Measurements from ENCODE around the gene WASF2.
"Not testable (repeated sequence)": the region's sequence is repeated elsewhere in the genome, so short reads cannot be mapped to it uniquely, and the experiment has no call there.

Gene WASF2

DNA sequence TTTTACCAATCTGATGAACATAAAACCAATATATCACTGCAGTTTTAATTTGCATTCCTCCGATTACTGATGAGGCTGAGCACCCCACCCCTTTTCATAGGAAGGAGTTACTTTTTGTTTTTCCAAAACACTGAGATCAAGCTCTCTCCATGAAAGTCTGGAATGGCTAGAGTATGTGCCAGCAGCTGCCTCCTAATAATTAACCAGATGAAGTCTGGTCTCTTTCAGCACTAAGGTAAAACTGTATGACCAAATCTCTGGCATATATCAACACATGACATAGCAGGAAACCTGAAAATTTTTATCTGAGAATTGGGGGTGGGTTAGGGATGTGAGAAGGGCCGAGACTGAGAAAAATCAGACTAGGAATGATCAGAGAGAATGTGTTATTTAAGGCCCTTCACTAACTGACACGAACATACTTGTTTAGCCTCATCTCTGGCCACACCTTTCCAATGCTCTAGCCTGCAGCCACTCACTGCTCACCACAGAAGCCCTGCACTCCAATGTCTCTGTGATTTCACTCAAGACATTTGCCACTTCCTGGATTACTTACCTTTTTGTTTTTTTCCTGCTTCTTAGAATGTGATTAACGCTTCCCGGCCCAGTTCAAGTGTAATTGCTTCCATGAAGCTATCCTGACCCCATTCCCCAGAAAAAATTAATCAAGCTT is 34.7 kb downstream of the WASF2 start:
- DNase-seq (ENCODE audit: low read depth, low spot score): no peak

DNA sequence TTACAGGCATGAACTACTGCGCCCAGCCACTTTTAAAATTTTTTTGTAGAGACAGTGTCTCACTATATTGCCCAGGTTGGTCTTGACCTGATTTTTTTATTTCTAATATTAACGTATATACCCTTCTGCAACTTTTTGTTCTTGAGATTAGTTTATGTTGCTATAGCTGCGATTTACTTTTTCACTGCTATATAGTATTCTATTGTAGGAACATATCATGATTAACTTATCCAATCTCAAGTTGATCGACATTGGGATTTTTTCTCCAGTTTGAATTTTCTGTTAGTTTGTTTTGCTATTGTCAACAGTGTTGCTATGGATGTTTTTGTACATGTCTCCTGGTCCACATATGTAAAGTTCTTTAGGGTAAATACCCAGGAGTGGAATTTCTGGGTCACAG is 35.4 kb downstream of the WASF2 start:
- DNase-seq (ENCODE audit: low read depth, low spot score): no peak

DNA sequence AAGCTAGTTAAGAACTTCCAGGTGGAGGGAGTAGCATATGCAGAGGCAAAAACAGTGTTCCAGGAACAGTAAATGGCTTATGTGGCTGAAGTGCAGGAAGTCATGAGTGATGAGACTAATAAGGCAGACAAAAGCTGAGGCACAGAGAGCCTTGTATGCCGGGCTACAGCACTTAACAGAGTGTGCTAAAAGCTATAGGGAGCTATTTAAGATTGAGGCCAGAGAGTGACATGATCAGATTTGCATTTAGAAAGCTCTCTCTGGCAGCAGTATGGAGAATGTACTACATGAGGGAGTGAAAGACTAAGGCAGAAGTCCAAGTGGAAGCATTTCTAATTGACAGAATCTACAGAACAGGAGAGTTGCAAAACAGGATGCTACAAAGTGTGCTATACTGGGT is 38.6 kb downstream of the WASF2 start:
- DNase-seq (ENCODE audit: low read depth, low spot score): no peak

DNA sequence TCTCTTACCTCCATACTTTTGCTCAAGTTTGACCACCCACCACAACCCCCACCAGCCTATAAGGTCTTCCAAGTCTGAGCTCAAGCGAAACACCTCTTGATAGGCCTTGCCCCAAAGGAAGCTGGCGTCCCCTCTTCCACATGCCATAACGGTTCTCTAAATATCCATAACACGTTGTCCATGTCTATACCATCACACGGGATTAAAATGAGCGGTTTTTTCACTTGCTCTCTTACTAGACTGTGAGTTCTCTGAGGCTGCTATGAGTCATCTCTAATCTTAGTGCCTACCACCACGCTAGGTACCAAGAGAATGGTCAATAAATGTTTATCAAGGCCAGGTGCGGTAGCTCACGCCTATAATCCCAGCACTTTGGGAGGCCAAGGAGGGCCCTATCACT is 41.0 kb downstream of the WASF2 start:
- no peak for DNase-seq (ENCODE audit: low read depth, low spot score)

DNA sequence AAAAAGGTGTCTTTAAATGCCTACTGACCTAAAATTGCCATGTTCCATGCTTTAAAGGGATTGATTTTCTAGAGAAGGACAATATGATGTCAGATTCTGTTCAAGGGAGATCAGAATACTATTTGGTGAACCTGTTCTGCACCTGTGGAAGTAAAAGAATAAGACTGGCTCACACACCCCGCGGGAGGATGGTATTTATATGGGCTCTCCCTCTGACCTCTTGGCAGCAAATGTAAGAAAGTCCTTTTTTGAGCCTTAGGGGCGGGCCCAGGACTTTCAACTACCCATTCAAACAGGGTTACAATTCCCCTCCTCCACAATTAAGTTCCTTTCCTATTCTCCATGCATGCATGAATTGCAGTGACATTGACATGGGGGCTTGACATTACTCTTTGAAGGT is 42.1 kb downstream of the WASF2 start:
- no peak for DNase-seq (ENCODE audit: low read depth, low spot score)

DNA sequence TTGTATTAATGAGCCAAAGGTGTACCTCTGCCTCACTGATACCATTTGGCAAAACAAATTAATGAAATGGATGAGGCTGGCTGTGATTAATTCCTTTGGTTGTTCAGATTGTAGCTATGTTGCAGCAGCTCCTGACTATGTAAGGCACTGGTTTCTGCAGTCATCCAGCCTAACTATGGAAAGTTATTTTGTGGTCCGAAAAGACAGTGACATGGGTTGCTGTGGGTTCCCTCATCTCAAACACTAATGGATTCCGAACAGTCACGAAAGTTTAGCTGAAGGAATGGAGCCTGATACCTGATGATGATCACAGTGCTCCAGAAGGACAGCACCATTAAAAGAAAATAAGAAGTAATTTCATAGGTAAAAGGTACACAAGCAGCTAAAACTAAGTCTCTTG is 42.6 kb downstream of the WASF2 start:
- DNase-seq (ENCODE audit: low read depth, low spot score): no peak

DNA sequence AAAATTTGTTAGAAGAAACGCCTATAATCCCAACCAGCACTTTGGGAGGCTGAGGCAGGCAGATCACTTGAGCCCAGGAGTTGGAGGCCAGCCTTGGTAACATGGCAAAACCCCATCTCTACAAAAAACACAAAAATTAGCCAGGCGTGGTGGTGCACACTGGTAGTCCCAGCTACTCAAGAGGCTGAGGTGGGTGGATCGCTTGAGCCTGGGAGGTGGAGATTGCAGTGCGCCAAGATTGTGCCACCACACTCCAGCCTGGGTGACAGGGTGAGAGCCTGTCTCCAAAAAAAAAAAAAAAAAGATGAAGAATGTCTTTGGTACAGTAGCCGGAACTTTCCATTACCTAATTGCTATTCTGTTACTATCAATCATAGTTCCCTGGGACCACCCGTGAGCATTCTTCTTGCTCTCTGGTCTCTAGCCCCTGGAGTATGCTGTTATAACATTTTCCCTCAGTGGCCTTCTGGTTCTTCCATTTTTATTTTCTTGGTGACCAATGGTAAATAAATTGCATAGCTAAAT is 43.4 kb downstream of the WASF2 start:
- no peak for DNase-seq (ENCODE audit: low read depth, low spot score)

DNA sequence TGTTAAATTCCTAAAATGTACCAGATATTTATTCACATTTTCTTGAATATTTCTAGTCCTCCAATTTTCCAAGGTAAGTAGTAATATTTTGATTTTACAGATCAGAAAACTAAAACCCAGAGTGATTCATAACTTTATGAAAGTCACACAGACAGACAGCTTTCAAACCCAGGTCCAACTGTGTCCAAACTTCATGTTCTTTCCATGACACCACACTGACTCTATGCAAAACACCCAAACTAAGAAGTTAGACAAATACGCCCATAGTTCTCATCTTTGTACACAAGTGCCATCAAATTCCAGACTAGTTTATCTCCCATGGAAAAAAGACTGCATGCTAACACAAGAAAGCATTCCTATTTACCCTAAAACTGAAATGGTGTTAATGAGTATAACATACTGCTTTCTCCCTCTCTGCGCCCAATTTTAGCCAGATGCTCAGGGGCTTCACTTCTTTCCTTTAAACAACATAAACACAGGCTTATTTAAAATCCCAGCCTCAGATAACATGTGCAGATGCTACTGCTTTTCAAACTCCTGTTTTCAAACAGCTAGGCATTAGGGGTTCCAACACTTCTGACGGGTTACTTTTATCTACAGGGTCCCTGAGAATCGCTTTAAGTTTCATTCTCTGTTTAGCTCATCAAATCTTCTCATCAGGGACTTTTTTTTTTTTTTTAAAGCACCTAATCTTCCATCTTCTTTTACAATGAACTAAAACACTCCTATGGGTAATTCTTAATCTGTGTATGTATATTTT is 44.6 kb downstream of the WASF2 start:
- DNase-seq (ENCODE audit: low read depth, low spot score): no peak

DNA sequence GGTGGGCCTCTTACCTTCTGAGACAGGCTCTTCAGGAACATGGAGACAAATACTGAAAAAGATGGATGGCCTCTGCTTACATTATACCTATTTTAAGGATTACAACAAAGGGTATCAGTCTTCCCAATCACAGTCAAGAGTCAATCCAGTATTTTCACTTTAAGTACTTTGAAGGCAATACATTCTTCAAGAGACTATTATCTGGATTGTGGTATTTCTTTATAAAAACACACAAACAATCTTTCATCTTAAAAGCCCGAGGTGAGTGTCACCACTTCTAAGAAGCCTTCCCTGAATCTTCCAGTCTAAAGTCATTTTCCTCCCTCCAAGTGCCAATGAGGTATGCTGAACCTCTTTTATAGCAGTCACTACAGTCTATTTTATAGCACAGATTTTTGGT is 45.3 kb downstream of the WASF2 start:
- DNase-seq (ENCODE audit: low read depth, low spot score): no peak

DNA sequence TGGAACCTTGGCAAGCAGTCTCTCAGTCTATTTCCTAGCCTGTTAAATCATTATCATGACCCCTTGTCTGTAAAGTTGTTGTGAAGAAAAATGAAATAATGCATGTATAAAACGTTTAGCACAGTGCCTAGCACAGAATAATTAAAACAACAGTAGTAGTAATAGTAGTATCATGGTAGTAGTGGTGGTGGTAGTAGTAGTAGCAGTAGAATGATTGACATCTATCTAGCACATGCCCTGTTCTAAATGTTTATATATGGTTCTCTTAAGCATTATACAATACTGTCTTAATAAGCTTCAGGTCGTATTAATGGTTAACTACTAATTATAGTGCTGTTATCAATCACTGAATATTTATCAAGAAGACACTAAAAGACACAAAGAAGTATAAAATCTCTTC is 50.8 kb downstream of the WASF2 start:
- no peak for DNase-seq (ENCODE audit: low read depth, low spot score)

DNA sequence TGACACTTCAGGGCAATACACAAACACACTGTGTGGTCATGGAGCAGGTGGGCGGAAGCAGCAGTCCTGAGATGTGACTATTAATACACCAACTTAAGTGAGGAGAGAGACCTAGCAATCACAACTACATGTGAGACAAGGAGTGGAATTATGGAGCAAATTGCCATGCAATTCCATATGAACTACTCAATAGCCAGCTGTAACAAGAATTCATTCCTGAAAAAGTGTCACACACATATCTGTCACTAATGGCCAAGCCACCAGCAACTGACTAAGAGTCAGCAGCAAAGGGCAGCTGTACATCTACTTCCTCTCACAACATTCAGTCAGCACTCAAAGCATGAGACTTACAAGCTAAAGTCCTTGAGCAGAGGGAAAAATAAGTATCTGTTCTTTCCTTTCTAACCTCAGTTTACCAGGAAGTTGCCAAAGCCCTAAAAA is 51.3 kb downstream of the WASF2 start:
- no peak for DNase-seq (ENCODE audit: low read depth, low spot score)

DNA sequence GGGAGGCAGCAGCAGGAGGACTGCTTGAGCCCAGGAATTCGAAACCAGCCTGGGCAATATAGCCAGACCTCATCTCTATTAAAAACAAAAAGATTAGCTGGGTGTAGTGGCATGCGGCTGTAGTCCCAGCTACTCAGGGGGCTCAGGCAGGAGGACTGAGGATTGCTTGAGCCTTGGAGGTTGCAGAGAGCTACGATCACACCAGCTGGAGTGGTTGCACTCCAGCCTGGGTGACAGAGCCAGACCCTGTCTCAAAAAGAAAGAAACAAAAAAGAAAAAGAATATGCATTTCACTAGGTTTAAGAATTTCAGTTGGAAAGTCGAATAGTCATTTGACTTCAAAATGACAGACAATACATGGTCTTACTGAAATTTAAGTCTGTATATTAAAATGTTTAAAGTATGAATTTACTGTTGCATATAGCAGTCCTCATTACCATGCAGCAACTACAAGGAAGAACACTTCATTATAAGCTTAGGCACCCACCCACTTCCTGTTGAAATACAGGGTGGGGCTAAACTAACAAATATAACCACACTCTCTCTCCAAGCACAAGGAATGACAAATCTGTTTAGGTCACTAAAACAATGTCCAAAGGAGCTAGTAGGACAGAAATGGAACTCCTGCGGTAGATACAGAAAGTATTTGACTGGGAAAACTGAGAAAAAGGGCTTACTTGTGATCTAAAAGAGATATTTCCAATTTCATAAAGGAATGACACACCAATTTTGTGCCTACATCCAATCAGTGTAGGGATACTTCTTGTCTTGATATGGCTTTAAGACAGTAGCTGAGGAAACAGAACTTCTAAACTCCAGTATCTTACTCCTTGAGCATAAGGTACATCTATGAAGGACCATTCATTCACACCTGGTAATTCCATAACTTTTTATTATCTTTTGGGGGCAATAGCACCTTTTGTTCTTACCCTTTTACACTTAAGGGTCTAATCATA is 53.5 kb downstream of the WASF2 start:
- peak; percentile 59 for DNase-seq (ENCODE audit: low read depth, low spot score)

DNA sequence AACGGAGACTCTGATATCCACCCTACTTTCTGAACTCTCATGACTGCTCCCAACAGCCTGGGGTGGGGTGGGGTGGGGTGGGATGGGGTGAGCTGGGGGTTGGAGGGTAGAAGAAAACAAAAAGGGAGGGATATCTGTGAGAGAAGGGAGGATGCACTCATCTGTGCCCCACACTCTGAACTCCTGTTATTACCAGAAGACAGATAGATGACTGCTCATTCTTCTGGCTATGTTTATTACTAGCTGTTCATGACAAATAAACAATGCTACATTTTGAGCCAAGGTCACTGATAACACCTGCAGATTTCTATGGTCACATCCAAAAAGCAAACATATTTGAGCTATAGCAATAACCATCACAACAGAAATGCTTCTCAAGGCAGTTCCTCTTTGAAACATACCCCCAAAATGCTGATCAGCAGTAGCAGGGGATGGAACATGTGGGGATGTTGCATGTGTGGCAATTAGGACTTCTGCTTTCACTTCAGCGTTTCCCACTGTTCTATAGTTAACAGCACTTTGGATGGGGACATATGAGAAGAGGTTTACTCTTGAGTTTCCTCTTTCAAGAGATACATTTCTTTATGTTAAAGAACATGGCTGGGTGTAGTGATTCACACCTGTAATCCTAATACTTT is 54.3 kb downstream of the WASF2 start:
- no peak for DNase-seq (ENCODE audit: low read depth, low spot score)

DNA sequence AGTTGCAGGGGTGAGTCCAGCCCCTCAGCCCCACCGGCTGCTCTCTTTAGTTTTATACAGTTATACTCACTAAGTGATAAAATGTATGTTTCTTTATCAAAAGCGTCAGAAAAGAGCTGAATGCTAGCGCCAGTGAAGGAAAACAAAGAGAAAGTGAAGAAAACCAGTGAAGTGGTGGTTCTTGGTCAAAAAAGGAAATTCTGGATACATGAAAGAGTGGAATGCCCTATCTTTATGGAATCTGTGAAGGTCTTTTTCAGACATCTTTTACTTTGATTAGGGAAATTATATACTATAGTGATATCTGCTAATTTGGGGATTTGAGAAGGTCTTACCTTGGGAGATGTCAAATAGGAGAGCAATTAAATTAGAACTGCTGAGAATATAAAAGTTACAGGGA is 56.3 kb downstream of the WASF2 start:
- DNase-seq (ENCODE audit: low read depth, low spot score): no peak

DNA sequence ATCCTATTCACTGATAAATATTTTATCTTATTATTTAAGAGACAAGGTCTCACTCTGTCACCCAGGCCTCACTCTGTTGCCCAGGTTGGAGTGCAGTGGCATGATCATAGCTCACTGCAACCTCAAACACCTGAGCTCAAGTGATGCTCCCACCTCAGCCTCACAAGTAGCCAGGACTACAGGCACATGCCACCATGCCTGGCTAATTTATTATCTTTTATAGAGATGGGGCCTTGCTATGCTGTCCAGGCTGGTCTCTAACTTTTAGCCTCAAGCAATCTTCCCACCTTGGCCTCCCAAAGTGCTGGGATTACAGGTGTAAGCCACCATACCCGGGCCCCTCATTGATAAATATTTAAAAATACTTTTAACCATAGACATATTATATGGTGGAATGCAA is 57.2 kb downstream of the WASF2 start:
- not testable (repeated sequence) for DNase-seq (ENCODE audit: low read depth, low spot score)

DNA sequence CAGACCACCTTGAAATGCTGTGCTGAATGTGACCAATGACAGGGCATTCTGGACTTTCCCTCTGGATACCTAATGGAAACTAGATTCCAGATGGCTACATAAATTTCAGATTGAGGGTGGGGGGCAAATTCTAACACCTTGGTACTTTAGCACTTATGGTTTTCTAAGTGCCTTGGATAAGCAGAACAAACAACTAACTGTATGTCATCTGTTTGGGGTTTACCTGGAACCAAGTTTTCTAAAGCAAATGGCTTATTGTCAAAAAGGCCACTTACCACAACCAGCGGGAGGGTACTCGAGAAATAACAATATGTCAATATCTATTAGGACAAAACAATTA is 58.4 kb downstream of the WASF2 start:
- no peak for DNase-seq (ENCODE audit: low read depth, low spot score)

DNA sequence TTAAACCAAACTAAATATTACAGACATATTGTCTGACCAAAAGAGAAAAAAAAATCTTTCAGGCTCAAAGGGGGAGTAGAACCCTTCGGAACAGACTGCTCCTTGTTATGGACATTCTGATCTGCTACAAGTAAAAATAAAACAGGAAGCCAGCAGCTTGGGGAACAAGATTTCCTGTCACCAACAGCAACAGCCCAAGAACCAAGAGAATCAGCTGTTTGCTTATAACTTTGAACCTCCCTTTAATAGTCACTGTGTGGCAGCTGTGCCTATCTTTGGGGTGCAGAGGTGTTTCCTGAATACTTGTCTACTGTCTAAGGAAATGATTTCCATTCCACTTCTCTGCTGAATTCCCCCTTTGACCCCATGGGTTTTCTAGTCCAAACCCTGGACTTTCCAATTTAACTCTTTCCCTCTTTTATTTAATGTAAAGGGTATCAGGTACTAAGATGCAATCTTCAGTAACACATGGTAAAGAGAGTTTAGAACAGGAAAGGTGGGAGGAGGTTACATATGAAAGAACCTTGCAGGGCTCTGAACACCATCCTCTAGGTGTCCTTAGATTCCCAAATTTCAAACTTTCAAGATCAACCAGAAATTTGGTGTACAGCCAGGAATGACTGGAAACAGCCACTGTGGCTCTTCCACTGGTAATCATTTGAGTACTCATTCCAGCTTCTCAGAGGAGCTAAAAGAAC is 58.9 kb downstream of the WASF2 start:
- DNase-seq (ENCODE audit: low read depth, low spot score): peak; percentile 34

DNA sequence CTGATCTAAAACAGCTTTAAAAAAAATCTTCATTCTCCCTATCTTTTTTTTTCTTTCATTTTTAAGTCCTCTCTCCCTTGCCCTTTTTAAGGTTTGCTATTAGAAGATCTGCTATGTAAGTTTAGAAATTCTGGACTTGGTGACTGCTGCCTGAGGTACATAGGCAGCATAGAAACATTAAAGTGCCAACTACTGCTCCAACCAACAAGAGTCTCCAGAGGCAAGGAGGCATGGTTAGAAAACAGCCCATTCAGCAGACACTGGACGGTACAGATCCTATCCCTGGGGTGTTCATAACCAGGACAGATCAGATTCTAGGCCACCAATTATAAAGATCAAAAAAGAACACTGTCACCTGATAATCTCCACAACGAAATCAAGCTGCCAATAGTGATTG is 60.9 kb downstream of the WASF2 start:
- DNase-seq (ENCODE audit: low read depth, low spot score): no peak

DNA sequence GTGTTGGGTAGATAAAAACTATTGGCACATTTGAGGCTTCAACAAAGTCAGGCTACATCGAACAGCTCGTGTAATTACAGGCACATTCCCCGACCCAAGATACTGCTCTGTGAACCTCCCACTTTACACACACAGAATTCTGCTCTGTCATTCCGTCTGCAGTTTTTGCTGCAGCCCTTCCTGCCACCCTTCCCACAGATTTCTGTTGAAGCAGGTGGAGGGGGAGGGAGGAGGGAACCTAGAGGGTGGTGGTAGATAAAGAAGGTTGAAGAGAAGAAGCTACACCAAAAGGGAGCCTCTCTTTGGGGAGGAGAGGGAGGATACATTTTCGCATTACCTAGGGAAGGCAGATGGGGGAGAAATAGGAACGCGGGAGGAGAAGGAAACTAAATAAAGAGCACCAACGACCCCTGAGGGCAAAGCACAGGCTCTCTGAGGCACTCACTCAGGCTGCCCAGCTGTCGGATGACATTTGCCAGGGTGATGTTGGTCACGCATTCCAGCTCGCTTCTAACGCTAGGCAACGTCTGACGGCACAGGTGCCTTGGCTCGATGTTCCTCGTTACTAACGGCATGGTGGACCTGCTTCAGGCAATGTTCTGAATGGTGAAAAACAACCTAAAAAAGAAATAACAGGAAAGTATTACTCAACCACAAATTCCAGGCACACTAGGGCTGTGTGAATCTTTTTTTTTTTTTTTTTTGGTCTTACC is 61.5 kb downstream of the WASF2 start:
- no peak for DNase-seq (ENCODE audit: low read depth, low spot score)

DNA sequence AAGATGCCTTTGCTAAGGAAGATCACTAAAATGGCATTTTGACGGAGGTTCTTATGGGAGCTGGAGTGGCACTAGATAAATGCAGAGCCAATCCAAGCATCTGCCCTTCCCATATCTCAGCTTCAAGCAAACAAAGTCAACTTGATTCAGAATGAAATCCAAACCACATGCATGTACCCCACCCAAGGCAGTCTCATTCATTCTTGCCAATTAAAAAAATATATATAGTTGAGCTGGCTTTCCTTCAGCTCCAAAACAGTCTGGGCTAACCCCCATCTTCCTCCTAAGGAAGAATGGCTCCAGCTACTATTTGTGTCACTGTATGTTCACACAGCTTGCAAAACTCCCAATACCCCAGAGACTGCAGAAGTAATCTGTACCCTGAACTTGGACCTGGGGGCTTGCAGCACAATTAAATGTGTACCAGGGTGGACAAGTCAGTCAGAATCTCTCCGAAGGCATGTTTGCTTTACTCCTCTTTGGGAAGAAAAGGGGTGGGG is 62.1 kb downstream of the WASF2 start:
- DNase-seq (ENCODE audit: low read depth, low spot score): no peak

Measured in astrocyte of the hippocampus (primary cell).